Epithelial cell of esophagus (primary cell): ENCODE data around the gene CFAP299.
A peak's percentile ranks its signal among the peaks of the same experiment; 100 is the strongest.
"Not testable (repeated sequence)": the region's sequence is repeated elsewhere in the genome, so short reads cannot be mapped to it uniquely, and the experiment has no call there.

Source experiments
- DNase-seq: peaks from one replicate; pipeline ENCODE4 v3.0.0; 2010; ENCODE audit warnings: low read depth
- H3K4me3 ChIP-seq: 2 replicates; pipeline ENCODE4 v1.5.1; 2011; ENCODE audit warnings: mild to moderate bottlenecking, low read length, control low read depth
- CTCF ChIP-seq: IDR thresholded peaks from 2 replicates; pipeline ENCODE4 v1.5.1; 2011; ENCODE audit warnings: low read depth, mild to moderate bottlenecking, low read length, control low read depth, inconsistent platforms; ENCODE audit not compliant: insufficient read depth; ENCODE audit errors: missing control alignments

The CFAP299 gene

GRCh38 chr4:80680934-80681333 is 345.4 kb downstream of the CFAP299 start:
- no peak for TF ChIP-seq CTCF
- no peak for DNase-seq
- H3K4me3 ChIP-seq = no peak overlapping the region

- no peak for TF ChIP-seq CTCF
- H3K4me3 ChIP-seq = no peak overlapping the region
- no peak for DNase-seq
These were observed 349.7 kb downstream of the CFAP299 start for GRCh38 chr4:80685214-80685613.

- not testable (repeated sequence) for DNase-seq, H3K4me3 ChIP-seq
These were observed 352.2 kb downstream of the CFAP299 start for GRCh38 chr4:80687736-80688135.

- H3K4me3 ChIP-seq = no peak overlapping the region
- peak; percentile 51 for DNase-seq
- TF ChIP-seq CTCF = no peak
These were observed 358.6 kb downstream of the CFAP299 start for GRCh38 chr4:80694171-80694570.

GRCh38 chr4:80705311-80705710 is 369.8 kb downstream of the CFAP299 start:
- no peak for TF ChIP-seq CTCF
- no peak for DNase-seq
- H3K4me3 ChIP-seq = no peak overlapping the region

GRCh38 chr4:80709082-80709869 is 373.7 kb downstream of the CFAP299 start:
- H3K4me3 ChIP-seq = no peak overlapping the region
- peak; percentile 42 for DNase-seq
- no peak for TF ChIP-seq CTCF

- no peak for TF ChIP-seq CTCF
- no peak overlapping the region for H3K4me3 ChIP-seq
- peak; percentile 26 for DNase-seq
These were observed 375.4 kb downstream of the CFAP299 start for GRCh38 chr4:80710748-80711451.
